ENCODE data around the gene TM9SF2. TPM values are rescaled to one million over a fixed set of nuclear protein-coding genes. Genes with fewer than 3 reads are reported as not detected.

TM9SF2 gene
- total RNA-seq, 2 experiments from 2014 or later: 37.2 to 38.2 TPM

DNA sequence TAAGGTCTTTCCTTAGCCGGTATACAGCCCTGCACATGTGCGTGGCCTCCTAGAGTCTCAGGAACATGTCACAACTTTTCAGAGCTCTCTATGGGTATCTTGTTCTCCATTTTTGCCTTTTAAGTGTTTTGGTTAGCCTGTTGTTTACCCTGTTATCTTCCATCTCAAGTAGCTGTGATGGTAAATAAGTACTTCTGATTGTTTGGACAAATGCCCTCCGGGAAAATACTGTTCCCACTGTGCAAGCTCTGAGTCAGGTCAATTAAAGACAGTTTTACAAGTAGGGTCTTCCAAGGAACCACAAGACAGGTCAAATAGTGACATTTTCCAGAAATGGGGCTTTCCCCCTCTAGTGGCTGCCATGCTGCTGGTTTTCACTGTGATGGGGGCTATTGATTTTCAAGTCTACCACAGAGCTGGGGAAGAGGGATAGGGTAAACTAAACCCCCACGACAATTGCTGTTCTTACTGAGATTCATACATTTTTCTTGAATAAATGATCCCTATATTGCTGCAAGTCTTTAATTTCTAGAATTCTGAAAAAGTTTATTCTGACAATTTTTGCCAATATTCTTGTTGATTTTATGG lies 109.5 kb downstream of the TM9SF2 start:
- TF ChIP-seq, protein P1, sequence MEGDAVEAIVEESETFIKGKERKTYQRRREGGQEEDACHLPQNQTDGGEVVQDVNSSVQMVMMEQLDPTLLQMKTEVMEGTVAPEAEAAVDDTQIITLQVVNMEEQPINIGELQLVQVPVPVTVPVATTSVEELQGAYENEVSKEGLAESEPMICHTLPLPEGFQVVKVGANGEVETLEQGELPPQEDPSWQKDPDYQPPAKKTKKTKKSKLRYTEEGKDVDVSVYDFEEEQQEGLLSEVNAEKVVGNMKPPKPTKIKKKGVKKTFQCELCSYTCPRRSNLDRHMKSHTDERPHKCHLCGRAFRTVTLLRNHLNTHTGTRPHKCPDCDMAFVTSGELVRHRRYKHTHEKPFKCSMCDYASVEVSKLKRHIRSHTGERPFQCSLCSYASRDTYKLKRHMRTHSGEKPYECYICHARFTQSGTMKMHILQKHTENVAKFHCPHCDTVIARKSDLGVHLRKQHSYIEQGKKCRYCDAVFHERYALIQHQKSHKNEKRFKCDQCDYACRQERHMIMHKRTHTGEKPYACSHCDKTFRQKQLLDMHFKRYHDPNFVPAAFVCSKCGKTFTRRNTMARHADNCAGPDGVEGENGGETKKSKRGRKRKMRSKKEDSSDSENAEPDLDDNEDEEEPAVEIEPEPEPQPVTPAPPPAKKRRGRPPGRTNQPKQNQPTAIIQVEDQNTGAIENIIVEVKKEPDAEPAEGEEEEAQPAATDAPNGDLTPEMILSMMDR (IDR thresholded peaks at IDR 0.05): no peak
- H3K9me3 ChIP-seq (ENCODE audit: control insufficient read depth in 1 of 2, insufficient read depth in 1 of 2, low read length in 2 of 2): no peaks in the 10 kb centered on the region
- H3K4me1 Mint-ChIP-seq (ENCODE audit: low read depth): peaks cover 62% of the 10 kb centered on the region
- ChIA-PET POLR2A (interaction anchor here (0.7 kb wide), 1 partner anchor 411 kb away, joined by 3 read pairs; no protein-coding TSS in a partner anchor), CTCF (interaction anchor here (0.8 kb wide), 1 partner anchor 38 kb away, joined by 3 read pairs; no protein-coding TSS in a partner anchor)
- H3K36me3 ChIP-seq (ENCODE audit: insufficient read depth, low read length): no peaks in the 10 kb centered on the region
- no peak for DNase-seq
- no peak for ATAC-seq (ENCODE audit: poor library complexity)
- H3K36me3 Mint-ChIP-seq (ENCODE audit: low read depth): no peaks in the 10 kb centered on the region
- intact Hi-C loops (cut with DNase I, micrococcal nuclease): loop anchor here (5.0 kb wide), 4 partner anchors 33 to 433 kb away; no protein-coding TSS in a partner anchor
- no peaks in the 10 kb centered on the region for H3K27me3 Mint-ChIP-seq
- no peaks in the 10 kb centered on the region for H3K9me3 Mint-ChIP-seq
- H3K4me3 Mint-ChIP-seq: peak overlapping the region; percentile 13
- H3K4me3 ChIP-seq (ENCODE audit: low read length): no peak overlapping the region
- no peak overlapping the region for H3K27ac Mint-ChIP-seq
- H3K27me3 ChIP-seq (ENCODE audit: control insufficient read depth in 1 of 2, insufficient read depth in 2 of 2, low read length in 2 of 2): no peaks in the 10 kb centered on the region
- peaks cover 26% of the 10 kb centered on the region for H3K4me1 ChIP-seq (ENCODE audit: insufficient read depth, low read length)
- H3K27ac ChIP-seq (ENCODE audit: low read depth in 1 of 2, low read length in 2 of 2): no peak overlapping the region

Other genes with a start within 250 kb of the TM9SF2 start
- 10 to 100 TPM; 42.9 to 45.1 TPM for gene GPR18, start 243.1 kb upstream of the TM9SF2 start, total RNA-seq
- gene GPR183, start 194.1 kb upstream of the TM9SF2 start, total RNA-seq: 100 to 1,000 TPM; 330 to 337 TPM
- gene CLYBL, start 105.2 kb downstream of the TM9SF2 start, total RNA-seq: 1 to 10 TPM; 4.7 to 6.4 TPM

Measured in CD4-positive, alpha-beta T cell (primary cell).